ENCODE data around the gene MIEF2.
"Not testable (repeated sequence)": the region's sequence is repeated elsewhere in the genome, so short reads cannot be mapped to it uniquely, and the experiment has no call there.

MIEF2 gene, protein sequence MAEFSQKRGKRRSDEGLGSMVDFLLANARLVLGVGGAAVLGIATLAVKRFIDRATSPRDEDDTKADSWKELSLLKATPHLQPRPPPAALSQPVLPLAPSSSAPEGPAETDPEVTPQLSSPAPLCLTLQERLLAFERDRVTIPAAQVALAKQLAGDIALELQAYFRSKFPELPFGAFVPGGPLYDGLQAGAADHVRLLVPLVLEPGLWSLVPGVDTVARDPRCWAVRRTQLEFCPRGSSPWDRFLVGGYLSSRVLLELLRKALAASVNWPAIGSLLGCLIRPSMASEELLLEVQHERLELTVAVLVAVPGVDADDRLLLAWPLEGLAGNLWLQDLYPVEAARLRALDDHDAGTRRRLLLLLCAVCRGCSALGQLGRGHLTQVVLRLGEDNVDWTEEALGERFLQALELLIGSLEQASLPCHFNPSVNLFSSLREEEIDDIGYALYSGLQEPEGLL

GRCh38 chr17:18260332-18261145 is at the start of gene MIEF2:
Gene MIEF2, plus strand, starts transcription at chr17:18260662. Its CDS starts 2,059 bp downstream, at chr17:18262721.
- H3K4me3 ChIP-seq (ENCODE audit: control insufficient read depth, low read depth, low read length), result peak within 1 kb of the TSS; percentile 92
- TF ChIP-seq, protein P1, sequence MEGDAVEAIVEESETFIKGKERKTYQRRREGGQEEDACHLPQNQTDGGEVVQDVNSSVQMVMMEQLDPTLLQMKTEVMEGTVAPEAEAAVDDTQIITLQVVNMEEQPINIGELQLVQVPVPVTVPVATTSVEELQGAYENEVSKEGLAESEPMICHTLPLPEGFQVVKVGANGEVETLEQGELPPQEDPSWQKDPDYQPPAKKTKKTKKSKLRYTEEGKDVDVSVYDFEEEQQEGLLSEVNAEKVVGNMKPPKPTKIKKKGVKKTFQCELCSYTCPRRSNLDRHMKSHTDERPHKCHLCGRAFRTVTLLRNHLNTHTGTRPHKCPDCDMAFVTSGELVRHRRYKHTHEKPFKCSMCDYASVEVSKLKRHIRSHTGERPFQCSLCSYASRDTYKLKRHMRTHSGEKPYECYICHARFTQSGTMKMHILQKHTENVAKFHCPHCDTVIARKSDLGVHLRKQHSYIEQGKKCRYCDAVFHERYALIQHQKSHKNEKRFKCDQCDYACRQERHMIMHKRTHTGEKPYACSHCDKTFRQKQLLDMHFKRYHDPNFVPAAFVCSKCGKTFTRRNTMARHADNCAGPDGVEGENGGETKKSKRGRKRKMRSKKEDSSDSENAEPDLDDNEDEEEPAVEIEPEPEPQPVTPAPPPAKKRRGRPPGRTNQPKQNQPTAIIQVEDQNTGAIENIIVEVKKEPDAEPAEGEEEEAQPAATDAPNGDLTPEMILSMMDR (IDR thresholded peaks at IDR 0.05; ENCODE audit: control insufficient read depth, insufficient read depth, low read depth, low read length, missing control alignments), result no peak
- DNase-seq (ENCODE audit: low read depth), result peak; percentile 75

GRCh38 chr17:18213666-18214270 is 46.7 kb upstream of the MIEF2 start:
- no peak for DNase-seq (ENCODE audit: low read depth)
- TF ChIP-seq, protein P1 (IDR thresholded peaks at IDR 0.05; ENCODE audit: control insufficient read depth, insufficient read depth, low read depth, low read length, missing control alignments), result no peak
- no peak overlapping the region for H3K4me3 ChIP-seq (ENCODE audit: control insufficient read depth, low read depth, low read length)

DNA sequence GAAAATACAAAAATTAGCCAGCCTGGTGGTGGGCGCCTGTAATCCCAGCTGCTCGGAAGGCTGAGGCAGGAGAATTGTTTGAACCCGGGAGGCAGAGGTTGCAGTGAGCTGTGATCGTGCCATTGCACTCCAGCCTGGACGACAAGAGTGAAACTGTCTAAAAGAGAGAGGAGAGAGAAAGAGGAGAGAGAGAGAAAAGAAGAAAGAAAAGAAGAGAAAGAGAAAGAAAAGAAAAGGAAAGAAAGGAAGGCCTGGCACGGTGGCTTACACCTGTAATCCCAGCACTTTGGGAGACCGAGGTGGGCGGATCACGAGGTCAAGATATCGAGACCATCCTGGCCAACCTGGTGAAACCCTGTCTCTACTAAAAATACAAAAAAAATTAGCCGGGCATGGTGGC is 43.6 kb upstream of the MIEF2 start:
- H3K4me3 ChIP-seq (ENCODE audit: control insufficient read depth, low read depth, low read length); DNase-seq (ENCODE audit: low read depth): not testable (repeated sequence)

DNA sequence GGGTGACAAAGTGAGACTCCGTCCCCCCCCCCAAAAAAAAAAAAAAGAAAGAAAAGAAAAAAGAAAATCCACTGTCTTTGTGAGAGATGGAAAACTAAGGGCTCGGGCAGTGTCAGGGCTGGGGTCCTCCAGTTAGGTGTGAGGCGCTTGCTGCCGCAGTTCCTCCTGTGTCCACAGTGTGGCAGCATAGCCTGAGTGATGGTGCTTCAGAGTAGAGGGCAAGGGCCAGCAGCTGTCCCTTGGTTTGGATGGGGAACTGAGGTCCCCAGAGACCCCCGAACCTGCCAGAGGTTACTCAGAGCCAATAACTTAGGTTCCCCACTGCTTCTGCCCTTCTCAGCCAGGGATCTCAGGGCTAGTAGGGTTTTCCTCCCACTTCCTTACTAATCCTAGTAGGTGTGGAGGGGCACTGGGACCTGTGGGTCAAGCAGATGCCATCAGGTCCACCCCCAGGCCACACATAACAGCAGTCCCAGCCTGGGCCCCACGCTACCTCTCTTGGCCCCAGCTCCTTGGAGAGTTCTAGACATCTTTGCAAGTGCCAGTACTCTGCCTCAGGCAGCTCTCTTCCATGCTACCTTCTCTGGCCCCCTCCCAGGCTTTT is 42.9 kb upstream of the MIEF2 start:
- no peak for DNase-seq (ENCODE audit: low read depth)
- TF ChIP-seq, protein P1 (IDR thresholded peaks at IDR 0.05; ENCODE audit: control insufficient read depth, insufficient read depth, low read depth, low read length, missing control alignments), result peak; percentile 97
- H3K4me3 ChIP-seq (ENCODE audit: control insufficient read depth, low read depth, low read length), result no peak overlapping the region

DNA sequence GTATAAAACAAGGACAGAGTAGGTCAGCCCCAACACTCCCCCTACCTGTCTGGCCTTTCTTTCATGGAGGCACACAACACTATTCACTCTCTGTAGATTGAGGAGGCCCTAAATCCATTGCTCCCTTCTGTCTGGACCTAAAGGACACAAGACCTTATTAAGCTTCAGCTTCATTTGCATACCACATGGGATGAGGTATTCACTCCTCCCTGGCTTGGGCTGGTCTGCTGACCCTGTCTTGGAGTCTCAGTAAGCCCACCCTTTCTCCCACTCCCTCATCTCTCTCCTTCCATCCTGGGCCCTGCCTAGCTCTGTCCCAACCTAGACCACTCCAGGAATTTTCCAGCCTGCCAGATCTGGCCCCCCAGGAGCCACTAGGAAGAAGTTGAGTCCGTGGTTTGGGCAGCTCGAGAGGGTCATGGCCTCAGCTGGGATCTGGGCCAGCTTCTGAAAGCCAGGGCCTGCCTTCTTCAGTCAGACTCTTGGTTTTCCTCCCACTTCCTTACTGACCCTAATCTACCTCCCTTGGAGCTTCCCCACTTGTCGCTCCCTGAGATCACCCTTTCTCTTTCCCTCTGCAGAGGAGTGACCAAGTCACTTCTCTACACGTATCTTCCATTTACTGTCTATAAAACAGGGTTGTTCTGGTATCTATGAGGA is 41.6 kb upstream of the MIEF2 start:
- DNase-seq (ENCODE audit: low read depth), result no peak
- no peak overlapping the region for H3K4me3 ChIP-seq (ENCODE audit: control insufficient read depth, low read depth, low read length)
- TF ChIP-seq, protein P1 (IDR thresholded peaks at IDR 0.05; ENCODE audit: control insufficient read depth, insufficient read depth, low read depth, low read length, missing control alignments), result no peak

GRCh38 chr17:18224053-18224386 is 36.4 kb upstream of the MIEF2 start:
- TF ChIP-seq, protein P1 (IDR thresholded peaks at IDR 0.05; ENCODE audit: control insufficient read depth, insufficient read depth, low read depth, low read length, missing control alignments), result no peak
- no peak for DNase-seq (ENCODE audit: low read depth)
- H3K4me3 ChIP-seq (ENCODE audit: control insufficient read depth, low read depth, low read length), result no peak overlapping the region
